Esophagus muscularis mucosa (tissue), 3 donors: ENCODE results near the gene ALDH1A3.

Source experiments
- POLR2AphosphoS5 ChIP-seq, 2 donors: sonication (generic); formaldehyde crosslinking; IDR thresholded peaks; one replicate each; pipeline ENCODE4 v1.6.1; 2017; ENCODE audit warnings: antibody characterized with exemption in 2 of 2
- TF ChIP-seq, protein P1 (sequence below), 3 experiments: fragments of 200-600 bp in 2 of 3; fragments of 450-650 bp in 1 of 3; sonication (generic) in 2 of 3; IDR thresholded peaks; one replicate each; pipeline ENCODE4 v1.5.1; 2017 to 2019; ENCODE audit warnings: antibody characterized with exemption in 3 of 3, mild to moderate bottlenecking in 2 of 3, moderate library complexity in 1 of 3

DNA sequence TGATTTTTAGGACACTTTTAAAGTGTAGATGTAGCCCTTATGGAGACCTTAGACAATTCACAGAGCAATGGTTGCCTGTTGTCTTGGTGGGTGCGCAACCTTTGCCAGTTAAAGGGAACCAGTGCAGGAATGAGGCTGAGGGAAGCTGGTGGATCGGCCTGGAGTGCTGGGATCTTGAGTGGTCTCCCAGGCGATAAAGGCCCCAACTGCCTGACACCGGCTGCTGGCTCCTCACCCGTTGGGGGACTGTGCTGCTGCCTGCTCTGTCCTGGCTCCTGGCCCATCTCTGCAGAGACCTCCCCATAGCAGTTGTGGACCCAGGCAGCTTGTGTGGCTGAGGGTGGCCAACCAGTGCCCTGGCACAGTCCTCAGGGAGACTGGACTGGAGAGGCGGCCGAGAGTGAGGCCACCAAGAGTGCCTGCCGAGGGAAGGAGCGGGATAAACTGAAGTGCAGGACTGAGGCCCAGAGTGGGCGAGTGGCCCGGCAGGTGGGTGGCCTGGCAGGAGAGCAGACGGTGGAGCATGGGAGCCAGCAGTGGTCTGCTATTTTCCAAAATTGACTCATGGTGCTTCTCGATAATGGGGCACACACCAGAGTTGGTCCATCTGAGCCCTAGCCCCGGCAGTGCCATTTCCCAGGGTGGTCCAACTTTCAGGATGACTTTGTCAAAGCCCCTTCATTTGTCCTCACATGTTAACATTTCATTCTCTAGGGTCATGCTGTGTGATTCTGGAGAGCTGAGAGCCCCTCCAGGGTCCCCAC lies 2.1 kb downstream of the ALDH1A3 start:
- no peak for TF ChIP-seq POLR2AphosphoS5 (IDR thresholded peaks at IDR 0.05)
- TF ChIP-seq, protein P1, sequence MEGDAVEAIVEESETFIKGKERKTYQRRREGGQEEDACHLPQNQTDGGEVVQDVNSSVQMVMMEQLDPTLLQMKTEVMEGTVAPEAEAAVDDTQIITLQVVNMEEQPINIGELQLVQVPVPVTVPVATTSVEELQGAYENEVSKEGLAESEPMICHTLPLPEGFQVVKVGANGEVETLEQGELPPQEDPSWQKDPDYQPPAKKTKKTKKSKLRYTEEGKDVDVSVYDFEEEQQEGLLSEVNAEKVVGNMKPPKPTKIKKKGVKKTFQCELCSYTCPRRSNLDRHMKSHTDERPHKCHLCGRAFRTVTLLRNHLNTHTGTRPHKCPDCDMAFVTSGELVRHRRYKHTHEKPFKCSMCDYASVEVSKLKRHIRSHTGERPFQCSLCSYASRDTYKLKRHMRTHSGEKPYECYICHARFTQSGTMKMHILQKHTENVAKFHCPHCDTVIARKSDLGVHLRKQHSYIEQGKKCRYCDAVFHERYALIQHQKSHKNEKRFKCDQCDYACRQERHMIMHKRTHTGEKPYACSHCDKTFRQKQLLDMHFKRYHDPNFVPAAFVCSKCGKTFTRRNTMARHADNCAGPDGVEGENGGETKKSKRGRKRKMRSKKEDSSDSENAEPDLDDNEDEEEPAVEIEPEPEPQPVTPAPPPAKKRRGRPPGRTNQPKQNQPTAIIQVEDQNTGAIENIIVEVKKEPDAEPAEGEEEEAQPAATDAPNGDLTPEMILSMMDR (IDR thresholded peaks at IDR 0.05), result no peak
